ENCODE measurements around the gene ENTHD1. TPM values are rescaled to one million over a fixed set of nuclear protein-coding genes. Genes with fewer than 3 reads are reported as not detected.

Gene ENTHD1
- total and polyA plus RNA-seq, 2 of the 8 experiments (the other 6 are each of a cell fraction or from before 2014, with no cell fraction given) = not detected

DNA sequence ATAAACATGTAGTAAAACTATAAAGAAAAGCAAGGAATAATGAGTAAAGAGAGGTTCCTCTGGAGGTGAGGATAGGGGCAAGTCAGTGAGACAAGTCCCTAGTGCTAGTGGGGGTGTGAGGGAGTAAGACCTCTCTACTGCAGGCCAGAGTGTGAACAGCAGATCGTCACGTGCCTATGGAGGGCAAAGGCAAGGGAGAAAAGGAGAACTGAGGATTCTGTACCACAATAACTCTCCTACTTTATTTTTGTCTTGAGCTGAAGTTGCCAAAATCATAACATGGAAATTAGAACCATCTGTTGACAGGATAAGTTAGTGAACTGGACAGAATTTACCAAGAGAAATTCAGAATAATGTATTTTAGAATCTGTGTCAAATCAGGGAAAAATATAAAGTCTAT, 77.6 kb downstream of the ENTHD1 start:
- Histone ChIP-seq H3K27me3 (replicated peaks in 1 of 4; ENCODE audit: control insufficient read depth in 3 of 4, extremely low read depth in 1 of 4, insufficient read depth in 3 of 4, low read length in 3 of 4) (peaks cover 0 to 1% (median 0%) of the 10 kb centered on the region in 4 experiments; a peak in 1 of 7 replicates), H3K9me3 (ENCODE audit: insufficient read depth in 2 of 2, low read depth in 1 of 2, low read length in 1 of 2) (no peaks in the 10 kb centered on the region), H4K8ac (ENCODE audit: extremely low read depth, insufficient read depth, low read length) (no peak overlapping the region), H3K36me3 (ENCODE audit: control insufficient read depth in 2 of 4, insufficient read depth in 4 of 4, low read length in 3 of 4) (no peaks in the 10 kb centered on the region), H3K9ac (replicated peaks in 1 of 4; ENCODE audit: extremely low read depth in 1 of 4, low read depth in 3 of 4, low read length in 3 of 4) (no peak overlapping the region), H3K56ac (replicated peaks; ENCODE audit: insufficient read length, low read depth, low read length) (no peak overlapping the region), H3K4me2 (ENCODE audit: insufficient read depth in 1 of 2, low read depth in 2 of 2, low read length in 2 of 2) (no peak overlapping the region), H3K23ac (ENCODE audit: insufficient read length) (no peak overlapping the region), H3K4me1 (replicated peaks in 1 of 4; ENCODE audit: control insufficient read depth in 3 of 4, insufficient read depth in 4 of 4, low read length in 3 of 4) (no peaks in the 10 kb centered on the region), H4K5ac (ENCODE audit: insufficient read length, low read depth, low read length) (no peak overlapping the region), H2BK5ac (ENCODE audit: low read depth, low read length) (no peak overlapping the region), H3K27ac (ENCODE audit: low read depth, low read length) (no peak overlapping the region), H2BK12ac (ENCODE audit: low read depth, low read length) (no peak overlapping the region), H2AFZ (ENCODE audit: low read length) (no peak overlapping the region), H2BK20ac (ENCODE audit: low read length) (no peak overlapping the region), H3K14ac (ENCODE audit: insufficient read length) (no peak overlapping the region), H2AK5ac (ENCODE audit: low read depth, low read length) (no peak overlapping the region), H3K23me2 (ENCODE audit: low read depth, low read length) (no peaks in the 10 kb centered on the region), H3K18ac (ENCODE audit: extremely low read depth, low read length) (no peak overlapping the region), H3K79me2 (ENCODE audit: control insufficient read depth in 1 of 2, insufficient read depth in 2 of 2, low read length in 2 of 2) (no peaks in the 10 kb centered on the region), H4K20me1 (replicated peaks in 1 of 2; ENCODE audit: control insufficient read depth in 1 of 2, insufficient read depth in 2 of 2, low read length in 2 of 2) (no peaks in the 10 kb centered on the region), H3K4ac (replicated peaks; ENCODE audit: insufficient read length, low read depth, low read length) (no peak overlapping the region), H3K79me1 (ENCODE audit: low read depth, low read length) (no peaks in the 10 kb centered on the region), H3K4me3 (ENCODE audit: extremely low read depth in 1 of 4, insufficient read depth in 2 of 4, low read depth in 3 of 4, low read length in 4 of 4) (no peak overlapping the region), H2BK15ac (ENCODE audit: low read length) (no peak overlapping the region), H2BK120ac (replicated peaks; ENCODE audit: low read depth, low read length) (no peak overlapping the region), H4K91ac (replicated peaks; ENCODE audit: insufficient read length, low read length) (no peak overlapping the region)
- 79% methylated on average over 2 of the region's 2 CpGs; no CpG with 5 or more reads in 1 of the 2 experiments for WGBS, 2 experiments (ENCODE audit: extremely low coverage in 1 of 2, insufficient coverage in 1 of 2, insufficient read length in 1 of 2, insufficient replicate concordance in 2 of 2, low coverage in 1 of 2, low lambda C conversion rate in 2 of 2, missing lambda C conversion rate in 1 of 2)
- POLR2A ChIA-PET (ENCODE audit: partially characterized antibody) = no interaction called here
- TF ChIP-seq SUZ12 (IDR thresholded peaks at IDR 0.05; ENCODE audit: low read length) = no peak
- TF ChIP-seq TEAD4 (IDR thresholded peaks at IDR 0.05; ENCODE audit: low read depth, low read length) = no peak
- no peak for TF ChIP-seq GTF2F1 (IDR thresholded peaks at IDR 0.05; ENCODE audit: borderline replicate concordance, low read depth, low read length)
- TF ChIP-seq RBBP5 (IDR thresholded peaks at IDR 0.05; ENCODE audit: borderline replicate concordance, low read depth, low read length) = no peak
- TF ChIP-seq ZNF274 (IDR thresholded peaks at IDR 0.05; ENCODE audit: borderline replicate concordance, extremely low read depth, low read length) = no peak
- no peak for TF ChIP-seq TCF12 (IDR thresholded peaks at IDR 0.05; ENCODE audit: low read depth, low read length)
- no peak for TF ChIP-seq CEBPB (IDR thresholded peaks at IDR 0.05; ENCODE audit: low read depth, low read length)
- CTCF ChIA-PET (ENCODE audit: partially characterized antibody) = no interaction called here
- DNase-seq (ENCODE audit: low read depth in 1 of 2, low spot score in 2 of 2) = no peak
- no peak for FAIRE-seq

All from H1 (cell line).